Endothelial cell of umbilical vein (primary cell): ENCODE data around the gene PLA2G4C. TPM values are rescaled to one million over a fixed set of nuclear protein-coding genes. Genes with fewer than 3 reads are reported as not detected.
A peak's percentile ranks its signal among the peaks of the same experiment; 100 is the strongest.

ENCODE experiments used
- BruUV-seq: library from RNA; stranded (reverse); fragments of 400-500 nt; replicated peaks from 2 replicates; lab custom pipeline; 2021; lab: Mats Ljungman, UMichigan
- CTCF ChIA-PET: fragments of 300-600, 350-600 bp; sonication (Branson Sonifier 250); formaldehyde crosslinking; loops from one replicate; lab custom pipeline; 2021; ENCODE audit warnings: antibody characterized with exemption, inconsistent platforms; lab: Charles Lee
- POLR2A ChIA-PET: fragments of 300-600, 350-600 bp; sonication (Branson Sonifier 250); formaldehyde crosslinking; loops from one replicate; lab custom pipeline; 2021; ENCODE audit warnings: antibody characterized with exemption, inconsistent platforms; lab: Charles Lee
- DNase-seq: peaks from one replicate; pipeline ENCODE4 v3.0.0-alpha.2; 2011; ENCODE audit warnings: low read depth, low spot score
- FAIRE-seq: peaks from 2 replicates; lab custom pipeline; 2011; peaks lifted over from hg19 to GRCh38; lab: Jason Lieb, UNC
- H2AFZ ChIP-seq: 2 replicates; pipeline ENCODE4 v1.6.0; 2012; ENCODE audit warnings: low read depth, low read length, control low read depth, inconsistent platforms
- H3K27ac ChIP-seq: 2 replicates; pipeline ENCODE4 v1.5.1; 2011; ENCODE audit warnings: low read depth, mild to moderate bottlenecking, control low read depth, low read length, moderate library complexity; ENCODE audit not compliant: insufficient read depth
- H3K27me3 ChIP-seq, 2 experiments: 2 replicates each; pipeline versions ENCODE4 v1.6.0 to v1.6.1; 2011; ENCODE audit warnings: low read length in 2 of 2, mixed read lengths in 1 of 2; ENCODE audit not compliant: control insufficient read depth in 2 of 2, insufficient read depth in 2 of 2
- H3K36me3 ChIP-seq, 2 experiments: 2 replicates in 1 of 2; 3 replicates in 1 of 2; pipeline ENCODE4 v1.5.1; 2011; ENCODE audit warnings: low read length in 2 of 2, mild to moderate bottlenecking in 1 of 2, moderate library complexity in 1 of 2; ENCODE audit not compliant: control insufficient read depth in 2 of 2, insufficient read depth in 2 of 2; ENCODE audit errors: extremely low read depth in 1 of 2
- H3K4me1 ChIP-seq: 3 replicates; pipeline ENCODE4 v1.5.1; 2011; ENCODE audit warnings: mild to moderate bottlenecking, low read length; ENCODE audit not compliant: control insufficient read depth, insufficient read depth; ENCODE audit errors: extremely low read depth
- H3K4me2 ChIP-seq: 2 replicates; pipeline ENCODE4 v1.6.1; 2011; ENCODE audit warnings: low read length, control low read depth, mixed read lengths; ENCODE audit not compliant: insufficient read depth
- H3K4me3 ChIP-seq, 3 experiments: fragments of 200-600 bp in 1 of 3; sonication (generic), shearing (Covaris generic) in 1 of 3; replicated peaks in 1 of 3; 2 replicates each; pipeline ENCODE4 v1.5.1; 2011 to 2016; ENCODE audit warnings: control low read depth in 3 of 3, low read length in 3 of 3, mild to moderate bottlenecking in 2 of 3, inconsistent platforms in 1 of 3, low read depth in 1 of 3, moderate library complexity in 1 of 3; ENCODE audit not compliant: insufficient read depth in 1 of 3
- H3K79me2 ChIP-seq: 2 replicates; pipeline ENCODE4 v1.6.0; 2012; ENCODE audit warnings: low read length, inconsistent platforms; ENCODE audit not compliant: control insufficient read depth, insufficient read depth
- H3K9ac ChIP-seq: replicated peaks from 2 replicates; pipeline ENCODE3; 2011; ENCODE audit warnings: low read length, control low read depth; ENCODE audit not compliant: insufficient read depth; ENCODE audit errors: extremely low read depth
- H3K9me1 ChIP-seq: replicated peaks from 3 replicates; pipeline ENCODE4 v1.6.0; 2011; ENCODE audit warnings: mild to moderate bottlenecking, low read length; ENCODE audit not compliant: control insufficient read depth, insufficient read depth; ENCODE audit errors: extremely low read depth
- H3K9me3 ChIP-seq: replicated peaks from 2 replicates; pipeline ENCODE4 v1.5.1; 2012; ENCODE audit warnings: low read length, inconsistent platforms; ENCODE audit not compliant: control insufficient read depth, insufficient read depth
- H4K20me1 ChIP-seq: replicated peaks from 2 replicates; pipeline ENCODE3; 2011; ENCODE audit warnings: mild to moderate bottlenecking, low read length; ENCODE audit not compliant: control insufficient read depth, insufficient read depth; ENCODE audit errors: extremely low read depth
- FOS ChIP-seq: IDR thresholded peaks from 2 replicates; pipeline ENCODE4 v1.6.1; 2011; ENCODE audit warnings: mild to moderate bottlenecking, low read length, moderate library complexity, borderline replicate concordance; ENCODE audit not compliant: insufficient read depth
- GATA2 ChIP-seq: IDR thresholded peaks from 2 replicates; pipeline ENCODE4 v1.7.0; 2011; ENCODE audit warnings: low read depth, mild to moderate bottlenecking, moderate library complexity, mixed read lengths, low read length; ENCODE audit not compliant: insufficient read length, insufficient read depth
- JUN ChIP-seq: IDR thresholded peaks from 2 replicates; pipeline ENCODE4 v1.6.1; 2011; ENCODE audit warnings: borderline replicate concordance, low read depth; ENCODE audit not compliant: insufficient read length, insufficient read depth
- MYC ChIP-seq: IDR thresholded peaks from one replicate; pipeline ENCODE4 v1.6.1; 2011; ENCODE audit warnings: mild to moderate bottlenecking, low read depth, low read length
- POLR2A ChIP-seq: IDR thresholded peaks from 2 replicates; pipeline ENCODE4 v1.6.1; 2012; ENCODE audit warnings: low read depth, mild to moderate bottlenecking, control low read depth, low read length
- POLR2AphosphoS5 ChIP-seq: IDR thresholded peaks from 2 replicates; pipeline ENCODE4 v1.6.1; 2012; ENCODE audit warnings: low read depth, mild to moderate bottlenecking, control low read depth, low read length, moderate library complexity; ENCODE audit not compliant: insufficient read depth
- dilution Hi-C: fragments of 300-500 bp; cut with MboI; formaldehyde crosslinking; loops from one replicate; pipeline ENCODE4 v1.15.0; 2019; ENCODE audit warnings: low sequenced_read_pairs; ENCODE audit not compliant: extremely low pct_ligation_motif_present
- intact Hi-C: fragments of 100-400 bp; cut with micrococcal nuclease; formaldehyde crosslinking; loops from one replicate; pipeline ENCODE4 v1.10.0; 2022
- polyA plus RNA-seq, 4 experiments: library from polyadenylated mRNA; depleted of rRNA in 3 of 4; stranded (reverse) in 3 of 4; unstranded in 1 of 4; fragments of >200 nt; gene quantifications; 2 replicates each; pipeline versions ENCODE4 v1.2.1 to v1.2.3, GENCODE V29; 2011 to 2012; ENCODE audit warnings: missing spikeins in 1 of 4
- total RNA-seq: library from RNA; stranded (reverse); gene quantifications from 2 replicates; pipeline ENCODE4 v1.2.3, GENCODE V29; 2021
- TF ChIP-seq, protein P1 (sequence below), 2 donors: IDR thresholded peaks; 1 replicate in 1 of 2; 2 replicates in 1 of 2; pipeline ENCODE4 v1.5.1; 2011; ENCODE audit warnings: low read length in 2 of 2, mild to moderate bottlenecking in 2 of 2, moderate library complexity in 2 of 2, control low read depth in 1 of 2, inconsistent platforms in 1 of 2, low read depth in 1 of 2; ENCODE audit not compliant: insufficient read depth in 1 of 2; ENCODE audit errors: extremely low read depth in 1 of 2
- TF ChIP-seq, protein P2 (sequence below): IDR thresholded peaks from 2 replicates; pipeline ENCODE4 v1.6.1; 2011; ENCODE audit not compliant: insufficient read depth, insufficient read length

PLA2G4C gene
- total and polyA plus RNA-seq, 2 donors (not counting 3 experiments of a cell fraction or from before 2014, with no cell fraction given): 53.1 to 63.4 TPM

DNA sequence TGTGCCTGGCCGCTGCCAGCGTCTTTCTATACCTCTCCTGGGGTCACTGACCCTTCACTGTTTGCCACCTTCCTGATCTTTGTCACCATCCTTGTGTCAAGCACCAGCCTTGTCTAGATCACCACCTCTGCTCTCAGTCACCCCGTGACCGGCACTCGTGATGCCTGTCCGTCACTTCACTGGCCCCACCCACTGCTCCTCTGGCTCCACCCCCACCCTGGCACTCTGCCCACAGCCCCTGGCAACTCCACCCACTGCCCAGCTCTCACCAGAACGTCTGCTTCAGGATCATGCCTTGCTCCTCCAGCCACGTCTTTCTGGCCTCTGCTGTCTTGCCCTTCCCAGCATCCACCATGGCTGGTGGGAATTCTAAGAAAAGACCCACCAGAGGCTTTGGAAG is 24.8 kb upstream of the PLA2G4C start:
- H3K9me3 ChIP-seq: no peaks in the 10 kb centered on the region
- H3K4me2 ChIP-seq: no peak overlapping the region
- H3K4me3 ChIP-seq: no peak overlapping the region
- H2AFZ ChIP-seq: no peak overlapping the region
- FAIRE-seq (no peak), DNase-seq (peak; percentile 17)
- dilution Hi-C loops: no loop called here
- H3K4me1 ChIP-seq: no peaks in the 10 kb centered on the region
- H3K27ac ChIP-seq: no peak overlapping the region
- H4K20me1 ChIP-seq: no peaks in the 10 kb centered on the region
- H3K79me2 ChIP-seq: no peaks in the 10 kb centered on the region
- POLR2A ChIA-PET: no interaction called here
- TF ChIP-seq FOS (no peak), MYC (no peak), JUN (no peak), GATA2 (no peak), POLR2A (no peak), POLR2AphosphoS5 (no peak)
- TF ChIP-seq, protein P1, sequence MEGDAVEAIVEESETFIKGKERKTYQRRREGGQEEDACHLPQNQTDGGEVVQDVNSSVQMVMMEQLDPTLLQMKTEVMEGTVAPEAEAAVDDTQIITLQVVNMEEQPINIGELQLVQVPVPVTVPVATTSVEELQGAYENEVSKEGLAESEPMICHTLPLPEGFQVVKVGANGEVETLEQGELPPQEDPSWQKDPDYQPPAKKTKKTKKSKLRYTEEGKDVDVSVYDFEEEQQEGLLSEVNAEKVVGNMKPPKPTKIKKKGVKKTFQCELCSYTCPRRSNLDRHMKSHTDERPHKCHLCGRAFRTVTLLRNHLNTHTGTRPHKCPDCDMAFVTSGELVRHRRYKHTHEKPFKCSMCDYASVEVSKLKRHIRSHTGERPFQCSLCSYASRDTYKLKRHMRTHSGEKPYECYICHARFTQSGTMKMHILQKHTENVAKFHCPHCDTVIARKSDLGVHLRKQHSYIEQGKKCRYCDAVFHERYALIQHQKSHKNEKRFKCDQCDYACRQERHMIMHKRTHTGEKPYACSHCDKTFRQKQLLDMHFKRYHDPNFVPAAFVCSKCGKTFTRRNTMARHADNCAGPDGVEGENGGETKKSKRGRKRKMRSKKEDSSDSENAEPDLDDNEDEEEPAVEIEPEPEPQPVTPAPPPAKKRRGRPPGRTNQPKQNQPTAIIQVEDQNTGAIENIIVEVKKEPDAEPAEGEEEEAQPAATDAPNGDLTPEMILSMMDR (IDR thresholded peaks at IDR 0.05; ENCODE audit: extremely low read depth in 1 of 2, insufficient read depth in 1 of 2, low read depth in 1 of 2, low read length in 2 of 2): no peak
- TF ChIP-seq, protein P2, sequence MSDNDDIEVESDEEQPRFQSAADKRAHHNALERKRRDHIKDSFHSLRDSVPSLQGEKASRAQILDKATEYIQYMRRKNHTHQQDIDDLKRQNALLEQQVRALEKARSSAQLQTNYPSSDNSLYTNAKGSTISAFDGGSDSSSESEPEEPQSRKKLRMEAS: no peak
- no peak overlapping the region for H3K9ac ChIP-seq
- BruUV-seq: no TSS peak
- CTCF ChIA-PET: interaction anchor here (5.0 kb wide), 1 partner anchor 10 kb away, joined by 18 read pairs; no protein-coding TSS in a partner anchor
- peaks cover 2 to 9% of the 10 kb centered on the region in 2 experiments for H3K36me3 ChIP-seq
- H3K9me1 ChIP-seq: no peaks in the 10 kb centered on the region
- intact Hi-C loops: no loop called here
- H3K27me3 ChIP-seq: no peaks in the 10 kb centered on the region
